Esophagus muscularis mucosa (tissue), 4 donors: Measurements from ENCODE around the gene ICE1. TPM values are rescaled to one million over a fixed set of nuclear protein-coding genes. Genes with fewer than 3 reads are reported as not detected.
A peak's percentile ranks its signal among the peaks of the same experiment; 100 is the strongest.

Source experiments
- DNase-seq: peaks from one replicate; pipeline ENCODE4 v3.0.0-alpha.2; 2017; ENCODE audit errors: extremely low spot score
- H3K27ac ChIP-seq, 4 donors: fragments of 200-600 bp; sonication (generic); replicated peaks in 1 of 4; 1 replicate in 3 of 4; 2 replicates in 1 of 4; pipeline ENCODE4 v1.5.1; 2016 to 2019; ENCODE audit warnings: mild to moderate bottlenecking in 1 of 4
- H3K27me3 ChIP-seq, 4 donors: fragments of 200-600 bp; sonication (generic); one replicate each; pipeline versions ENCODE4 v1.5.1 to v1.6.0; 2016 to 2019
- H3K36me3 ChIP-seq, 4 donors: fragments of 200-600 bp; sonication (generic); one replicate each; pipeline ENCODE4 v1.5.1; 2016 to 2019
- H3K4me1 ChIP-seq, 4 donors: fragments of 200-600 bp; sonication (generic); one replicate each; pipeline ENCODE4 v1.5.1; 2016 to 2019
- H3K4me3 ChIP-seq, 4 donors: fragments of 200-600 bp; sonication (generic); 1 replicate in 2 of 4; 2 replicates in 2 of 4; pipeline ENCODE4 v1.5.1; 2016 to 2019; ENCODE audit warnings: mild to moderate bottlenecking in 4 of 4, moderate library complexity in 1 of 4
- H3K9me3 ChIP-seq, 4 donors: fragments of 200-600 bp; sonication (generic); 1 replicate in 3 of 4; 2 replicates in 1 of 4; pipeline ENCODE4 v1.5.1; 2016 to 2019
- CTCF ChIP-seq, 3 experiments: fragments of 200-600 bp in 2 of 3; fragments of 450-650 bp in 1 of 3; sonication (generic) in 2 of 3; IDR thresholded peaks; one replicate each; pipeline ENCODE4 v1.5.1; 2017 to 2019; ENCODE audit warnings: antibody characterized with exemption in 3 of 3, mild to moderate bottlenecking in 2 of 3, moderate library complexity in 1 of 3
- EP300 ChIP-seq: sonication (generic); formaldehyde crosslinking; IDR thresholded peaks from one replicate; pipeline ENCODE4 v1.6.1; 2017; ENCODE audit warnings: antibody characterized with exemption
- POLR2A ChIP-seq: fragments of 450-650 bp; IDR thresholded peaks from one replicate; pipeline ENCODE4 v1.6.1; 2017; ENCODE audit warnings: antibody characterized with exemption, moderate library complexity, mild to moderate bottlenecking, low read depth
- POLR2AphosphoS5 ChIP-seq, 2 donors: sonication (generic); formaldehyde crosslinking; IDR thresholded peaks; one replicate each; pipeline ENCODE4 v1.6.1; 2017; ENCODE audit warnings: antibody characterized with exemption in 2 of 2
- WGBS: methylation state at CpG from one replicate; pipeline ENCODE4 v1.1.5; 2018; 5-methylcytosine and 5-hydroxymethylcytosine counted together
- intact Hi-C: fragments of 100-400 bp; cut with DNase I; formaldehyde crosslinking; loops from one replicate; pipeline ENCODE4 v1.15.1; 2023
- total RNA-seq, 4 donors: library from RNA; depleted of rRNA; stranded (reverse); fragments of >200 nt; gene quantifications; one replicate each; pipeline versions ENCODE4 v1.1.0 to v1.2.1, GENCODE V29; 2016

Gene ICE1
- total RNA-seq, 4 donors from 2014 or later = 27.6 to 31.6 (median 30.1) TPM

GRCh38 chr5:5418764-5419163 is 3.7 kb upstream of the ICE1 start:
- WGBS = 92% methylated on average over 7 of the region's 7 CpGs
- TF ChIP-seq CTCF (IDR thresholded peaks at IDR 0.05) (no peak), POLR2AphosphoS5 (IDR thresholded peaks at IDR 0.05) (no peak), POLR2A (no peak), EP300 (no peak)
- no peak overlapping the region for H3K27ac ChIP-seq
- no peaks in the 10 kb centered on the region for H3K27me3 ChIP-seq
- H3K36me3 ChIP-seq = peaks cover 0 to 9% (median 0%) of the 10 kb centered on the region in 4 donors
- peak; percentile 31 for DNase-seq
- intact Hi-C loops = loop anchor here (2.0 to 10.0 kb wide), 2 partner anchors 276 to 544 kb away; no protein-coding TSS in a partner anchor
- H3K9me3 ChIP-seq = no peaks in the 10 kb centered on the region
- H3K4me3 ChIP-seq = no peak overlapping the region
- peaks cover 12 to 24% (median 17%) of the 10 kb centered on the region in 4 donors for H3K4me1 ChIP-seq

DNA sequence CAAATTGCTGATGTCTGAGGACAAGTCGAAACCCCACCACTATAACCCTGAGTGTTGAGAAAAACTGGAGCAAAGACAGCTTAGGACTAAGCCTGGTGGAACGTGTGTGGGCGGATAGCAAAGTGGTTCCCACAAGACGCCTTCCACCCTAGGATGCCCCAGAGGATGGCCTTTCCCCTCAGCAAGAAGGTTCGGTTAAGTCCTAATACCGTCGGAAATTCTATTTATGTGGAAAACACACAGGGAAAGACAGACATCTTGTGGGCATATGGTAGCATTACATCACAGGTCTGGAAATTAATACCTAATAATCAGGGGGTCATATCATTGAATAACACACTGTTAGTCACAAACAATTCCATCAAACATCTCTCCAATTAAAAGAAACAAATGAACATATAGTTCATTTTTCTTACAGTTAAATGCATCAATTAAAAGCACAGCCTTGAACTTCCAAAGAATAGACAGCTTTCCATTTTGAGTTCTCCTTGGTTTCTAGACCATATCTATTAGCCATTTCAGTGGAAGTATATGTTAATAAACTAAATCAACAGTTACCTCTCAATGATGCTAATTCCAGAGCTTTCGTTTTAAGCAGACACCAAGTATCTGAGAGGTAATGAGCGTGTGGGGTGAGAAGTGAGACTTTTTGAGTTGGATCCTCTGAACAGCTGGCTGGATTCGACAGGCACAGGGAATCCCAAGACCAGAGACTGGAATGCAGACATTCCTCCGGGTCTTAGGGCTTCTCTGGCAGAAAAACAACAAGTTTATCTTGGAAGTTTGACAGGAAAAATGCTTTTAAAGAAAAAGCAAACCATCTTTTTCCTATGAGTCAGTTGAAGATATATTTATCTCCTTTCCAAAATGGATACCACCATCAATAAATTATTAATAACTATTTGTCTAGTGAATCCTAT is 2.9 kb upstream of the ICE1 start:
- Histone ChIP-seq H3K4me1 (peaks cover 20 to 32% (median 25%) of the 10 kb centered on the region in 4 donors), H3K27me3 (no peaks in the 10 kb centered on the region), H3K27ac (no peak overlapping the region), H3K36me3 (peaks cover 0 to 9% (median 0%) of the 10 kb centered on the region in 4 donors), H3K9me3 (no peaks in the 10 kb centered on the region), H3K4me3 (no peak overlapping the region)
- WGBS = 23% methylated on average over 11 of the region's 11 CpGs
- intact Hi-C loops = loop anchor here (2.0 to 10.0 kb wide), 3 partner anchors 277 to 1283 kb away; no protein-coding TSS in a partner anchor
- TF ChIP-seq EP300 (no peak), POLR2A (no peak), CTCF (IDR thresholded peaks at IDR 0.05) (peak; percentile 57 to 70 (median 60))
- DNase-seq = peak; percentile 57

GRCh38 chr5:5420251-5420650 is 2.2 kb upstream of the ICE1 start:
- Histone ChIP-seq H3K4me1 (peaks cover 26 to 39% (median 32%) of the 10 kb centered on the region in 4 donors), H3K9me3 (no peaks in the 10 kb centered on the region), H3K27ac (no peak overlapping the region), H3K4me3 (no peak overlapping the region), H3K27me3 (no peaks in the 10 kb centered on the region), H3K36me3 (peaks cover 0 to 9% (median 0%) of the 10 kb centered on the region in 4 donors)
- no peak for TF ChIP-seq CTCF (IDR thresholded peaks at IDR 0.05)
- no peak for TF ChIP-seq EP300
- no peak for TF ChIP-seq POLR2AphosphoS5 (IDR thresholded peaks at IDR 0.05)
- TF ChIP-seq POLR2A = no peak
- intact Hi-C loops = loop anchor here (5.0 kb wide), 1 partner anchor 1282 kb away; no protein-coding TSS in a partner anchor
- WGBS = 86% methylated on average over 3 of the region's 3 CpGs
- DNase-seq = no peak

DNA sequence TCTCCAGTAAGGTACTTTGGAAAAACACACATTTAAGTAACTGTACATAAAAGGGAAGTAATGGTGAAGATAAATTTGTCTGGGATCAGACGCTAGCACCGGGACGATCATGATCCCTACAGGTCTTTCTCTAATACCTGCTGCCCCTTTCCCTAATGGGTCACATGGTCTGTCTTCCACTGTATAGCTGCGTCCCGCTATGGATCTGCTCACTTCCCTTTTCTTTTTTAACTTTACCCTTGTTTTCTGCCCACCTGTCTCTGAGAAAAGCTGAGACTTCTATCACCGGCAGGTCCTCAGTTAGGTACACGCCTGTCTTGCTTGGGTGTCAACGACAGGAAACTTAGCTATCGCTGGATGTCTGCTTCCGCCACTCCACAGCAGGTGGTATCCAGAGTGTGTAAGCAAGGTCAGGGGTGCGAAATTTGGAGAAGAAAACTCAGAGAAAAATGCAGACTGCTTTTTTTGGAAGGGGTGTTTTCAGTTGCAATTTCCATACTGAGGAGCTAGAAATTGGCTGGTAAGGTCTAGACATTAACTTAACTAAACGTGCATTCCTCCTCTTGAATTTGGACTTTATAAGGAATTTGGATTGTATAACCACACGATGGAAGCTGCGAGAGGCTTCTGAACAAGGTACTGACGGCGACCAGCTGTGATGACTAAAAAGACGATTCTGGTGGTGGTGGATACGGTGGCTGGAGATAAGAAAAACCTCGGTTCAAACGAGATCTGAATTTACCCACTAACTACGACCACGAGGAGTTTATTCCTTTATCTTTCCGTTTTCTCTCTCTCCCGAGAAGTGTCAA is 1.1 kb upstream of the ICE1 start:
- peak overlapping the region; percentile 96 to 100 (median 97) for H3K4me3 ChIP-seq
- peaks cover 26 to 50% (median 42%) of the 10 kb centered on the region in 4 donors for H3K4me1 ChIP-seq
- H3K36me3 ChIP-seq = peaks cover 0 to 9% (median 0%) of the 10 kb centered on the region in 4 donors
- no peak for TF ChIP-seq POLR2A
- TF ChIP-seq EP300 = no peak
- TF ChIP-seq CTCF (IDR thresholded peaks at IDR 0.05) = no peak
- TF ChIP-seq POLR2AphosphoS5 (IDR thresholded peaks at IDR 0.05) = no peak
- no peaks in the 10 kb centered on the region for H3K9me3 ChIP-seq
- peak overlapping the region; percentile 93 to 96 (median 96) for H3K27ac ChIP-seq
- DNase-seq = peak; percentile 78
- no peaks in the 10 kb centered on the region for H3K27me3 ChIP-seq
- 14% methylated on average over 24 of the region's 24 CpGs for WGBS
- intact Hi-C loops = loop anchor here (5.0 kb wide), 1 partner anchor 1281 kb away; no protein-coding TSS in a partner anchor
